Upper lobe of left lung (tissue), 4 donors: ENCODE measurements around the gene GDF15.

Experiments
- CTCF ChIP-seq, 6 experiments: fragments of 450-650 bp in 4 of 6; fragments of 200-600 bp in 2 of 6; sonication (generic) in 2 of 6; IDR thresholded peaks; one replicate each; pipeline ENCODE4 v1.5.1; 2016 to 2019; ENCODE audit warnings: antibody characterized with exemption in 6 of 6
- EP300 ChIP-seq, 4 donors: sonication (generic); formaldehyde crosslinking; IDR thresholded peaks; one replicate each; pipeline ENCODE4 v1.5.1; 2017; ENCODE audit warnings: antibody characterized with exemption in 4 of 4, control low read depth in 2 of 4
- POLR2A ChIP-seq, 4 donors: fragments of 450-650 bp; IDR thresholded peaks; one replicate each; pipeline ENCODE4 v1.5.1; 2016 to 2017; ENCODE audit warnings: antibody characterized with exemption in 4 of 4, mild to moderate bottlenecking in 2 of 4
- POLR2AphosphoS5 ChIP-seq, 2 donors: sonication (generic); formaldehyde crosslinking; IDR thresholded peaks; one replicate each; pipeline ENCODE4 v1.5.1; 2017; ENCODE audit warnings: antibody characterized with exemption in 2 of 2

- TF ChIP-seq CTCF (IDR thresholded peaks at IDR 0.05) (no peak), EP300 (IDR thresholded peaks at IDR 0.05) (no peak), POLR2A (IDR thresholded peaks at IDR 0.05) (no peak), POLR2AphosphoS5 (IDR thresholded peaks at IDR 0.05) (no peak)
Measured at GRCh38 chr19:18414504-18415177, 28.7 kb downstream of the GDF15 start.
